ENCODE measurements around the gene HS1BP3.

Gene HS1BP3

DNA sequence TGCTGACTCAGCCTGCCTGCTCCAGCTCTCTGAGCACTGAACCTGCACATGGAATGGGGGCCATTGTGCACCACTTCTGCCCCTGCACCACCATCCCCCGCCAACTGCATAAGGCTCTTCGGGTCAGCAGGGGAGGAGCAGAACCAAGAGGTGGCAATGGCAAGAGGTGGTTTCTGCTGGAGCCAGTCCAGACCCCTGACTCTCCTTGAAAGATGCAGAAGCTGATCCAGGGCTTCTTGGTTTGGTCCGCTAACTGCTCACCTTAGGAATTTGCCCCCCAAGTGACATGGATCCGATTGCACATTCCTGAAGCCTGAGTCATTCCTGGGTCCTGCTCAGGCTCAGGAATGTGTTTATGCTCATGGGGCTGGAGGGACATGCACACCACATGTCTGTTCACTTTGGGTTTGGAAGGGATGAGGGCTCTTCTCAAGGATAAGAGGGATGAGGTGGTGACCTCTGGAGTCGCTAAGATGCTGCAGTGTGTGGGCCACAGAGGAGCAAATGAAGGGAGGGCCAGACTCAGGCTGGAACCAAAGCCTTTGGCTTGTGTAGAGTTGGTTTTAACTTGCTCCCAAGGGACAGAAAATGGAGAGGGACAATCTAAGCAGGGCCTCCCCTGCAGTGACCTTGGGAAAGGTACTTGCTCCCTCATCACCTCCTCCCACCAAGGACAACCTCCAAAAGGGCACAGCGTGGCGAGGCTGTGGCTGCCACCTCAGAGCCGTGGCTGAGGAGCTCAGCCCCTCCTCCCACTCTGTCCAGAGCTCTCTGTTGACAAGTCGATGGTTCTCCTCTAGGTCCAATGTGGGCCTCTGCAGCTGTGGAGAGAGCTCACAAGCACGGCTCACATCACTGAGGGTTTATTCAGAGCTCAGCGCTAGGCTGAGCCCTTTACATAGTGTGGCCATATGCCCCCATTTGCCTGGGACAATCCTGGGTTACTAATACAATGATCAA, 66.2 kb downstream of the HS1BP3 start:
- no peak for DNase-seq (ENCODE audit: low spot score)

DNA sequence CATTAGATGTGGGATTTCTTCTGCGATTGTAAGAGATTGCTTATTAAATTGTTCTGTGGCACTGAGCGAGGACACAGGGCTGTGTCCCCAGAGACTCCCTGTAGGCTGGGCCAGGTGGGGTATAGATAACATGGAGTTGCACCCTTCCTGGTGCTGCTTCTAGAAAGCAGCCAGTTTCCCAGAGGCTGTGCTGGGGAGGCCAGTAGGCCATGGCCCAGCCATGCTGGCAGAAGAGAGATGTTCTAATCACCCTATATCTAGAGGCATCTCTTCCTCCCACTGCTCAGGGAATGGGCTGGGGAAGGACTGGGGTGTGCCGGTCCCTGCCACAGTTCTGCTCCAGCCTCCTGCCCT, 66.9 kb downstream of the HS1BP3 start:
- no peak for DNase-seq (ENCODE audit: low spot score)

DNA sequence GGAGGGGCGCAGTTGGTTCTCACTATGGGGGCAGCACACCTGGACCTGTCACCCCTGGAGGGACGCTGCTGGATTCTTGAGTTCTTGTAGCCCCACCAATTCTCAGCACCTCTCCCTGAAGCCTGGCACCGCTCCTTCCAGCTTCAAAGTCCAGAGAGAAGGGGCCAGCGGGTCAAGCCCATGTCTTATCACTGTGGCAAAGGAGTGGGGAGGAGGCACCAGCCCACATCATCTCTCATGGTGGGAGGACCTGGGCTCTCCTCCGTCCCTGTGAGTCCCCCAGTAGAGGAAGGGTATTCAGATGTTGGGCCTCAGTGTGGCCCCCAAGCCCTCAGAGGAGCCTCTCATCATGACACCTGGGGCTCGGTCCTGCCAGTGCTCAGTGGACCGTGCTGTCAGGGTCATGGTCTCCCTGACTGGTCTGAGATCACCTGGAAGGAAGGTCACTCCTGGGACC, 67.4 kb downstream of the HS1BP3 start:
- DNase-seq (ENCODE audit: low spot score) = no peak

DNA sequence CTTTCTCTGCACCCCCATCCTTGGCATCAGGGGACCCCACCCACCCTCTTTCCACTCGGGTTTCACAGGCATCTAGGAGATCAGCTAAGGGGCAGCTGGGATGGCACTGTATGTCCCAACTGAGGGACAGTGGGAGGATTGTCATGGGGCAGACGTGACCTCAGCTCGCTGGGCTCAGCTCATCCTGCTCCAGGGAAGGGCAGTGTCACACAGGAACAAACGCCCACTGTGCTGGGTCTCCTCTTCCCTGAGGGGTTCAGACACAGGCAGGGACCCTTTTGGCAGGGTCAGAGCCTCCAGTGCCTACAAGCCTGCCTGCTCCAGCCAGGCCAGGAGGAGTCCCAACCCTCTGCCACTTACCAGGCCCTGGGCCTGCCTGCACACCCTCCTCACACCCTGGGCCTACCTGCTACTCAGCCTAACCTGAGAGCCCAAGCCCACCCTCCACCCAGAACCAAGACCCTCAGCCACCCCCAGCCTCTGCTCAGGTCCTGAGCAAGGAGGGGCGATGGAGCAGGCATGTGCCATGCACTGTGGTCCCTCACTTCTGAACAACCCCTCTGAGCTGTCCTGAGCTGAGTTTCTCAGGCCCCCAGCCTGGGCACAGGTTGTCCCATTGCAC, 68.2 kb downstream of the HS1BP3 start:
- no peak for DNase-seq (ENCODE audit: low spot score)

DNA sequence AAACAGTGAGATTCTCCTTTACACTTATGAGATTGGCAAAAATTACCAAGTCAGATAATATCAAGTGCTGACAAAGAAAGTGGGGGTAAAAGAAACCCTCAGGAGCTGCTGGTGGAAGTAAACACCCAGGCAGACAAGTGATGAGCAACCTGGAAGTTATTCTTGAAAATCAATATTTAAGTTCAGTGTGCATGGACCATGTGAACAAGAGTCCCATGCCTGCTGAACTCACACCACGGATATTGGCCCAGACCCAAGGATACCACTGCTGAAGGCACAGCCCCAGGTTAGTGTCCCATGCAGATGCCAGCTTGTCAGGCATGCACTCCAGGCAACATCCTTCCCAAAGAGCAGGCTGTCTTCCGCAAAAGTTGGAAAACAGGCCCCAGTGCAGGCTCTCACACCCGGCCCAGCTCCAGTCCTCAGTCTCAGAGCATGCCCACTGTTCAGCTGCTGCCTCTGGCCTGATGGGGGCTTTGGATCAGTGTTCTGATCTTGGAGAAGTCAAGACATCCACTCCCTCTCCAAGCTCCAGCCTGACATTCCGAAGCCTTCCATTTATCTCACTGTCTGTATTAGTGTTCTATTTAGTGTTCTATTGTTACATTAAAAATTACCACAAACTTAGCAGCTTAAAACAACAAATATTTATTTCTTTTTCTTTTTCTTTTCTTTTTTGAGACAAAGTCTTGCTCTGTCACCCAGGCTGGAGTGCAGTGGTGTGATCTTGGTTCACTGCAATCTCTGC, 70.0 kb downstream of the HS1BP3 start:
- DNase-seq (ENCODE audit: low spot score) = no peak

DNA sequence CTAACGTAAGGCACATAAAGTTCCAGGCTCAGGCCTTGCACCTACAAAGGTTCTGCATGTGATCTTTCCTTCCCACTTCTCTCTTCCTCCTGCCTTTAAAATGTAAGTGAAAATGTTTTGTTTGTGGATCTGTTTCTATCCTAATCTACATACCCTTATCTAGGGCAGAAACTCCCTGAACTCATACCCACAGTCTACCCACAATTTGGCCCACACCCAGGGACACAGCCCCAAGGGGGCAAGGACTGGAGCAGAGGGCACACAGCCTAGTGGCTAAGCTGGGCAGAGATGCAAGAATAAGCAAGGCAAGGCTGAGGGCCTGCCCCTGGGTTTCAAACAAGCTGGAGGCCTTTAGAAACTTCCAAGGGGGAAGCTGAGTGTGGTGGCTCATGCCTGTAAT, 71.0 kb downstream of the HS1BP3 start:
- no peak for DNase-seq (ENCODE audit: low spot score)

DNA sequence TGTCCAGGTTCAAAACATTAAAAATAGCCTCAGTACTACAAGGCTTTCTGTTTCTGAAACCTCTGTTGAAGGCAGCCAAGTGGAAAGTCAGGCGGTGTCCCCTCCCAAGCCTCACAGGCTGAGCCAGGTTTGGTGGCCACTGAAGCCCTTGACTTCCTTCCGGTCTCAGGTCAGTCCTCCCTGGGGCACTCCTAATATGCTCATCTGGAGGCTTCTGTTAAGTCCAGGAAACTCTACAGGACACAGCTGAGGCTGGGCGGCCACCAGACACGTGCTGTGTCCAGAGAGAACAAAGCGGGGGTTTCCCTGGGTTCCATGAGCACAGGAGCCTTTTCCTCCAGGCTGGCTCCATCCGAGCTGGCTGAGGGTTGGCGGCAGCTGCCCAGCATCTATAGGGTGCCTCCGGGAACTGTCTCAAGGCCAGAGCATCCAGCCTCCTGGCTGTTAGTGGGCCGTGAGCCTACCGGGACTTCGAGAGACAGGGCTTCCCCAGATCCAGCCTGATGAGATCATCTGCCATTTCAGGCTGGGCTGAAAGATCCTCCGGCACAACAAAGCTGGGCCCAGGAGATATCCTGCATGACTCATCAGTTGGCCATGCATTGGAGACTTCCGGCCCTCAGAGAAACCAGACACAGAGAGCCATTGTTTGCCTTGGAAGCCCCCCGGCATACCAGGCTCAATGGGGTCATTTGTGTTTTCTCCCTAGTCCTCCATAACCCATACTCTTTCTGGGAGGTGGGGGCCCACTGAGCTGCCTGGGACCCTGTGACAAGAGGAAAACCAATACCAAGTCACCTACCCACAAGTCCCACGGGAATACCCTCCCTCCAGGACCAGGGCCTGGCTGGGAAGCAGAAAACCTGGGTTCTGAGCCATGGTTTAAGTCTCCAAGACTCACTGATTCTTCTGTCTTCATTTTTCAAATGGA, 71.7 kb downstream of the HS1BP3 start:
- no peak for DNase-seq (ENCODE audit: low spot score)

DNA sequence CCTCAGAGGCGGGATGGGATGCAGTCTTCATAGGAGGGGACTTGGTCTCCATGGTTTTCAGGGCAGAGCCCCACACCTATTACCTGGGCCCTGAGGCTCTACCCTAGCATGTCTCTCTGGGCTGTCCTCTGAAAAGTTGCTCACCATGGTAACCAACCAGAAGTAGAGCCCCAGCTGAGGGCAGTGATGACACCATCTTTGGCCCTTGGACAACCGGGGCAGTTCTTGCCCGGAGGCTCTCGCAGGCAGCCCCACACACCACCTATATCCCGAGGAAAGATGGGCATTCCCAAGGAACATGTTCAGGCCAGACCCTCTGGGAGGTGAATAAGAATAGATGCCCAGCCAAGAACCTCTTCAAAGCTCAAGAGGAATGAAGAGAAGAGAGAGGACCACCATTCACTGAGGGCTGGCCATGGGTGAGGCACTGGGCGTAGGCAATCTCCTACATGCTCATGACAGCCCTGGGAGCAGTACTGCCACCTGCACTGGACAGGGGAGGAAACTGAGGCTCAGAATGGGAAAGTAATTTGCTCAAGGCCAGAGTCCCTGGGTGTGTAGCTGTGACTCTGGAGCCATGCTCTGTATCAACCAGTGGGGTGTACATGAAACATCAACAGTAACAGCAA, 72.5 kb downstream of the HS1BP3 start:
- no peak for DNase-seq (ENCODE audit: low spot score)

DNA sequence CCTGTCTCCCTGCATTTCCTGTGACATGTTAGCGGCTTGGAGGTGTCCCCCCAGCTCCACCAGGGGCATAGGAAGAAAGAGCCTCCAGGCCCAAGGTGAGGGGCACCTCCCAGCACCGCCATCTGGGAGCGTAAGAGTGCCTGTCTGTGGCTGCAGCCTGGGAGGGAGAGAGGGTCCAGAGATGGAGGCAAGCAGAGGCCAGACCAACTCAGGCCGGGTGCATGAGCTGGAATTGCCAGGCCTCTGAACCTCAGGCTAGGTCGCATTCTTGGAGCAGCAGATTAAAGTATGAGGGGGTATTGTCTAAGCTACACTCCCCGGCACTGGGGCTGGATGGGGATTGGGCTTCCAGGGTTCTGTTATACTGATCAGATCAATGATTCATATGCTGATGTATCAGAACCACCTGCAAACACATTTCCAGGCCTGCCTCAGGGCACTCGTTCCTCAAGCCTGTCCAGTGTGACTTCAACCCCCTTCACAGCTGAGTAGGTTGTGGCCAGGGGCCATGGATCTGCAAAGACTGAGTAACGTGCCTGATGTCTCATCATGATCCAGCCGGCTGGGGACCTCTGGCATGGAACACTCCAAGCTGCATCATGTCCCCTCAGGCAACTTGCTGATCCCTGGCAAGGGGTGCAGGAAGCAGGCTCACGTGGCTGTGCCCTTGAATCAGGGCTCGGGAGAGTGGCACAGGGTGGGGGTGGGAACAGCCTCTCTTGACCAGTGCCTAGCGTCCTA, 73.2 kb downstream of the HS1BP3 start:
- no peak for DNase-seq (ENCODE audit: low spot score)

DNA sequence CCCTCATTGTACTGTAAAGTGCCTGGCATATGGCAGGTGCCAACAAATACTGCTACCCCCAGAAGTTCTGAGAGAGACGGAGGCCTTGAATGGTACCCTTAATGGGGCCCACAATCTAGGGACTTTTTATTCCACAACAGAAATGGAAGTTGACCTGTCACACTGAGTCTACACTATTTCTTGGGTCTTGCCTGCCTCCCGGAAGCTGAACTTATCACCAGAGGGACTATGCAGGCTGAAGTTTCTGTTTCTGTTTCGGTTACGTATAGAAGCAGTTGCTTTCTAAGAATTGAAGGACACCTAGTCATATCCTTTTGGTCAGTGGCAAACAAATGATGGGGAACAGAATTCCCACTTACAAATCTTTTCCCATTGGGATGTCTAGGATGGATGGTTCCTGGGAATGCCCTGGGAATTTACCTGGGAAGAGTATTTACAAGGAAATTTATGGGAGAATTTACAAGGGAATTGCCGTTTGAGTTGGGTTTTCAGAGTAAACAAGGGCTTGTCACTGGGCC, 74.2 kb downstream of the HS1BP3 start:
- DNase-seq (ENCODE audit: low spot score) = peak; percentile 71

DNA sequence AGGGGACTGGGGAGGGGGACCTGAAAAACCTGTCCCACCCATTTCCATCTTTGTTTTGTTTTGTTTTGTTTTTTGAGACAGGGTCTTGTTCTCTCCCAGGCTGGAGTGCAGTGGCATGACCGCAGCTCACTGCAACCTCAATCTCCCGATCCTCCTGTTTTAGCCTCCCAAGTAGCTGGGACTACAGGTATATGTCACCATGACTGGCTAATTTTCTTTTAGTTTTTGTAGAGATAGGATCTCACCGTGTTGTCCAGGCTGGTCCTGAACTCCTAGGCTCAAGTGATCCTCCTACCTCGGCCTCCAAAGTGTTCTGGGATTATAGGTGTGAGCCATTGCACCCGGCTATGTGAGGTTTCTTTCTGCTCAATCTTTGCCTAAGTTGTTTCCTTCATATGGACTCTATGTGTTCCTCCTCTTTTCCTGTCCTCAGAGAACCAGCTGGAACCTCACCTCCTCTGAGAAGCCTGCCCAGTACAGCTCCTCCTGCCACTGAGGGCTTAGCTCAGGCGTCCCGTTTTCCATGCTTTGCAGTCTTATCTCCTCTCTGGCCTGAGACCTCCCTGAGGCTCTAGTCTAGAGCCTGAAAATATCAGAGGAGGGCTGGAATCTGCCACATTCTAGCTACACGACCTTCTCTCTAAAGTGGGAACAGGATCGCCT, 74.8 kb downstream of the HS1BP3 start:
- DNase-seq (ENCODE audit: low spot score) = no peak

DNA sequence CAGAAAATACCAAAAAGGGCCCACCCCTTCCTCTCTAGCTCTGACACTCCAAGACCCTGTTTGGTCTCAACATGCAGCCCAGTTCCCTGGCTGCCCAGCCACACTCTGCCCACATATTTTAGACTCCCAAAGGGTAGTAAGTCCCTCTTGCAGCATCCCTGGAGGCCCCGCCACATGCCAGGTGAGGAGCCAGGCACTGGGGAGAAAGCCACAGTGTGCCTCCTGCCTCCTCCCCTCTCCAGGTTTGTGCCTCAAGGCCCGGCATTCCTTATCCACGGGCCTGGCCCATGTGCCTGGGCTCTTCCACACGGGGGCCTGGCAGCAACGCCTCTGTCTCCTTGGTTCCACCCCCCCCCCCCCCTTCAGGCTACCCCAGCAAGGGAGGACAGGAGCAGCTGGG, 75.5 kb downstream of the HS1BP3 start:
- DNase-seq (ENCODE audit: low spot score) = no peak

DNA sequence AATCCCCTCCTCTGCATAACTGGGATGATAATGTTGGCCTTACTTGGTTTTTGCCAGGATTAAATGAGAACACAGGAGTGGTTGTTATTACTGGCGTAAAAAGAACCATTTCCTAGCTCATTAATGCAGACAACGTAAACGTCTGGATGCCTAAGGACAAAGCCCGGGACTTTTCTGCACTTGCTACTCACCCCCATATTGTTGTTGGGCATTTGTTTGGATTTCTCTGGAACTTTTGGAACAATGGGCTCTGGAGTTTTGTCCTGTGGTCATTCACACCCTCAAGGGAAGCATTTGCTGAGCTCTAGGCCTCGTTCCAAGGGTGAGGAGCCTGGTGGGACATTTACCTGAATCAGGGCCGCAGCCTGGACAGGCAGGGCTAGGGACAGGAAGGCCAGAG, 76.0 kb downstream of the HS1BP3 start:
- DNase-seq (ENCODE audit: low spot score) = no peak

DNA sequence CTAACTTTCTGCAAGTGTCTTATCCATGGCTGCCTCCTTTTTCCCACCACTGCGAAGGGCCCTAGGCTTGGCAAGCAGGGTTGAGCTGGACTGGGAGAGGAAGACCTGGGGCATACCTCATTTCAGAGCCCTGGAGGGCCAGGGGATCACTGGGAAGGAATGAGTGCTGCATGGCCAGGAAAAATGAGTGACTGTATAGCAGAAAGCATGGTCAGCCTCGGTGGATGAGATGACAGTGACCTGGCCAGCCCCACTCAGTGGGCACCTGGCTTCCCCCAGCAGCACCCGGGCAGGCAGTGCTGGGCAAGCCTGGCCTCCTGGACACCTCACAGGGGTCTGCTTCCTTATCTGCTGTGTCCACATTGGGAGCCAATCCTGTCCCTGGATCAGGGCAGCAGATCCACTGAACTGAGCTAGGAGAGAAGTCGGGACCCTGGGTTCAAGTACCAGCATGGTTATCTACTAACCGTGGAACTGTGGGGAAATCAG, 76.4 kb downstream of the HS1BP3 start:
- DNase-seq (ENCODE audit: low spot score) = no peak

DNA sequence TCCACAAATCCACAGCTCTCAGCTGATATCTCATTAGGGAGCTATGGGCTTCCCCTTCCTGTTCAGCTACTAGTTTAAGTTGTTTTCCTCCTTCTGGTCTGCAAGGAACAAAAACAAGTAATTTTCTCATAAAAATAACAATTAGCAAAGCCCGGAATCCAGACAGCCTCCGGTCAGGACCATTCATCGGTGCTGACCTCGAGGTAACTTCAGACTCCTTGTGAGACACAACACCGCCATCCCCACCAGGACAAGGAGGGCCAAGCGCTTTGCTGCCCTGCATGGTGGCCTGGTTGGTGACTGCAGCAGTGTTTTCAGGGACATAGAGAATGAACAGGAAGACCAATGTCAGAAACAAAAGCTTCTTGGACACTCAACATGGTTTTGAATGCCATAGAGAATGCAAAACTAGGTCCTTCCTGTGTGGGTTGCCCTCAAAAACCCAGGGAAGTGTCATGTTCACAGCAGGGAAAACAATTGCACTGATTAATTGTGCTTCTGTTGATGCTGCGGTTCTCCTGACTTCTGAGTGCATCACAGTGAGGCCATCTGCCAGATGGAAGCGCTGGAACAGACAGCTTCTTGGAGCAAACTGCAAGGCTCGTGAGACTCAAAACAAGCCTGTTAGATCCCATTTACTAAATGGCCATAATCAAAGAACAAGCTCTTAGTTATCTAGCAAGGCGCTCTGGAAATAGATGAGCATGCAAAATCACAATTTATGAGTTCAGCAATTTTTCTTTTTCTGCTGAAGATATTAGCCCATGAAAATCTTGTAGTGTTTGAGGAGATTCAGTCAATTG, 77.1 kb downstream of the HS1BP3 start:
- no peak for DNase-seq (ENCODE audit: low spot score)

DNA sequence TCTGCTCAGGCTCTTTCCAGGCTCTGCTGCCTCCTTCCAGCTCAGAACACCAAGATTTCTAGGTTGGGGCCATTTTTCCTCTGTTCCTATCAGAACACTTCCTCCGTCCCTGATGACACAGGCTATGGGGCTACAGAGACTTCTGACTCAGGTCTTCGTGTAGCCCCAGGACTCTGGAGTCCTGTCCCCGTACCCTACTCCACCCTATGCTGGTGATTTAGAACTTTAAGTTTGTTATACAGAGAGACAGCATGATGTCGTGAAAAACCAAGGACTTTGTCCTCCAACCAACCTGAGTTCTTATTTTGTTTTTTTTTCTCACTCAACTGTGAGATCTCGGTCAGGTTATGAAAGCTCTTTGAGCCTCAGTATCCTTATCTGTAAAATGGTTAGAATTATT, 78.7 kb downstream of the HS1BP3 start:
- DNase-seq (ENCODE audit: low spot score) = no peak

DNA sequence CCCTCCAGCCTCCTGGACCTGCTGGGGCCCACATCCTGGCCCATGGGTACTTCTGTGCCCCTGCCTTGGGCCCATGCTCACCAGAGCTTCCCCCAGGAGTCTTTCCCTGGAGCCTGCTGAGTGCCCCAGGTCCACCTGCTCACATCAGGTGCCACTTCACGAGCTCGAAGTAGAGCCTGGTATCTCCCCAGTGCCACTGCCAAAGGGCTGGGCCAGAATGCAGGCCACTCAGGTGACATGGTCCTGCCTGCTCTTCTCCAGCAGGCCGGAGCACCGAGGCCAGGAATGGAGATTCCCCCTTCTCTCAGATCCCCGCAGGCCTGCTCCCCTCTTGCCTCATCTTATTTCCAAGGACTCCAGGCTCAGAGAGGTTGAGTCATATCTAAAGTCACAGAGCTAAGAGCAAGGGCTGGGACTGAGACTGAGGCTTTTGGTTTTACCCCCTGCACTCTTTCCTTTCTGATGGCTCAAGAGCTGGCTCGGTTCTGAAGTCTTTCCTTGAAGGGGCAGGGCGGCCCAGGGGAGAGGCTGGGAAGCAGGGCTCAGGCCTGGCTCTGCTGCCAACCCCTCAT, 79.2 kb downstream of the HS1BP3 start:
- DNase-seq (ENCODE audit: low spot score) = no peak

DNA sequence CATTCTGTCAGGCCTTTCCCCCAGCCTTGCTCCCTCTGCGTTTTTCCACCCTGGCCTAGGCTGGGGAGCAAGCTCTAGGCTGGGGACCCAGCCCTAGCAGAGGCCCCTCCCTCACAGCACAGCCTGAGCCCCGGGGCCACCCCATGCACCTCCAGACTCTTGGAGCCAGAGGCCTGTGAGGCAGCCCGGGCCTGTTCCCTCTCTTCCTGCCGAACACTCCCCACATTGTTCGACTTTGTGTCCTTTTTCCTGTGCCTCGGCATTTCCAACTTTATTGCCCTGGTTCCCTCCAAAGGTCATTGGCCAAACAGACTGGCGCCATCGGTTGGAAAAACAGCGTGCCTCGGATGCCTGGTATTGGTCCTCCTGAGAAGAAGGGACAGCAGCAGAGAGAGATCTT, 79.7 kb downstream of the HS1BP3 start:
- DNase-seq (ENCODE audit: low spot score) = no peak

All from CD4-positive, alpha-beta T cell treated with Interleukin-15 for 4 hours (primary cell).